Thoracic aorta (tissue), 2 donors: Measurements from ENCODE around the gene ZNF746. TPM values are rescaled to one million over a fixed set of nuclear protein-coding genes. Genes with fewer than 3 reads are reported as not detected.

ENCODE experiments used
- ATAC-seq: fragments of 150-250 bp; one replicate; pipeline ENCODE4 v1.8.0; 2017; ENCODE audit warnings: low read depth; ENCODE audit not compliant: insufficient number of reproducible peaks, low FRiP score
- DNase-seq: peaks from one replicate; pipeline ENCODE4 v3.0.0-alpha.2; 2020; ENCODE audit warnings: low spot score
- H3K27ac ChIP-seq, 2 donors: fragments of 200-600 bp; sonication (generic); 1 replicate in 1 of 2; 2 replicates in 1 of 2; pipeline ENCODE4 v1.5.1; 2016; ENCODE audit warnings: mild to moderate bottlenecking in 2 of 2, moderate library complexity in 2 of 2
- H3K27me3 ChIP-seq: fragments of 200-600 bp; sonication (generic); replicated peaks from 2 replicates; pipeline ENCODE4 v1.6.0; 2016; ENCODE audit warnings: mild to moderate bottlenecking; ENCODE audit not compliant: insufficient read depth
- H3K36me3 ChIP-seq: fragments of 200-600 bp; sonication (generic); one replicate; pipeline ENCODE4 v1.5.1; 2016
- H3K4me1 ChIP-seq, 2 donors: fragments of 200-600 bp; sonication (generic); 1 replicate in 1 of 2; 2 replicates in 1 of 2; pipeline versions ENCODE4 v1.5.1 to v1.6.0; 2016; ENCODE audit warnings: low read depth in 2 of 2, mild to moderate bottlenecking in 1 of 2; ENCODE audit not compliant: control insufficient read depth in 1 of 2
- H3K4me3 ChIP-seq: fragments of 200-600 bp; sonication (generic); 2 replicates; pipeline ENCODE4 v1.5.1; 2016; ENCODE audit warnings: mild to moderate bottlenecking
- H3K9me3 ChIP-seq: fragments of 200-600 bp; sonication (generic); 2 replicates; pipeline ENCODE4 v1.5.1; 2016
- CTCF ChIP-seq: fragments of 200-600 bp; sonication (generic); IDR thresholded peaks from one replicate; pipeline ENCODE4 v1.5.1; 2019; ENCODE audit warnings: antibody characterized with exemption
- total RNA-seq, 2 donors: library from RNA; depleted of rRNA; stranded (reverse); fragments of >200 nt; gene quantifications; one replicate each; pipeline versions ENCODE4 v1.1.0 to v1.2.3, GENCODE V29; 2016

Gene ZNF746
- total RNA-seq, 2 donors from 2014 or later, result 26.0 to 39.0 TPM

DNA sequence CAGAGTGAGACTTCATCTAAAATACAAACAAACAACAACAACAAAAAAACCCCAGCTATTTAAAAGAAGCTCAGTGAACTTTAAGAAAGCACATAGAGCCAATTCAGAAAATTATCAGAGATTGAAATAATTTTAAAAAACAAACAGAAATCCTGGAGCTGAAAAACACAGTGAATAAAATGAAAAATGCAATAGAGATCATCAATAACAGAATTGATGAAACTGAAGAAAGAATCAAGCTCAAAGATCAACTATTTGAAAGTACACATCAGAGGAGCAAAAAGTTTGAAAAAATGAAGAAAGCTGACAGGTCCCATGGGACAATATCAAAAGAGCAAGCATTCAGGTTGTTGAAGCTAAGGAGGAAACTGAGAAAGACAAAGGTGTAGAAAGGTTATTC is 12.2 kb upstream of the ZNF746 start:
- ATAC-seq (no peak), DNase-seq (no peak)
- peaks cover 27% of the 10 kb centered on the region for H3K9me3 ChIP-seq
- no peak overlapping the region for H3K4me3 ChIP-seq
- TF ChIP-seq CTCF, result no peak
- no peak overlapping the region for H3K27ac ChIP-seq
- H3K4me1 ChIP-seq, result no peaks in the 10 kb centered on the region
- no peaks in the 10 kb centered on the region for H3K27me3 ChIP-seq
- no peaks in the 10 kb centered on the region for H3K36me3 ChIP-seq

GRCh38 chr7:149505551-149505950 is 7.9 kb upstream of the ZNF746 start:
- no peak for TF ChIP-seq CTCF
- H3K4me3 ChIP-seq, result no peak overlapping the region
- no peak for ATAC-seq
- H3K27me3 ChIP-seq, result no peaks in the 10 kb centered on the region
- no peaks in the 10 kb centered on the region for H3K36me3 ChIP-seq
- no peak overlapping the region for H3K27ac ChIP-seq
- H3K4me1 ChIP-seq, result no peaks in the 10 kb centered on the region
- DNase-seq, result no peak
- peaks cover 21% of the 10 kb centered on the region for H3K9me3 ChIP-seq

GRCh38 chr7:149501651-149502050 is 4.0 kb upstream of the ZNF746 start:
- no peak for DNase-seq
- Histone ChIP-seq H3K9me3 (peaks cover 7% of the 10 kb centered on the region), H3K4me3 (no peak overlapping the region), H3K27me3 (no peaks in the 10 kb centered on the region), H3K4me1 (no peaks in the 10 kb centered on the region), H3K27ac (no peak overlapping the region), H3K36me3 (no peaks in the 10 kb centered on the region)
- ATAC-seq, result no peak
- TF ChIP-seq CTCF, result no peak

DNA sequence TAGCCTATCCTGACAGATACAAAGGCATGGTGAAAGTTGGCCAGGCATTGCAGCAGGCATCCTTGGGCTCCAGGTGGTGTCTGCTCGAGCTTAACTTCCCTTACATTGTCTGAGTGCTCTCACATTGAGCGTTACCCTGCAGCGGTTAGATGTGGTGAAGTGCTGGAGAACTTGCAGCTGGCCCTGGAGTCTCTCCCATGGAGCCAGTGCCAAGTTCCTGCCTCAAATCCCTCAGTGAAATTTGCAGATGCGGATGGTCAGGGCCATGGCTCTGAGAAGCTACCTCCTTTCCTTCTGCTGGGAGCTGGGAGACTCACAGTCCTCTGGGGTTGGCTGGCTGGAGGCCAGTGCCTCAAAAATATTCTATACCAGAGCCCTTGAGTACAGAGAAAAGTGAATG is 3.3 kb upstream of the ZNF746 start:
- DNase-seq (no peak), ATAC-seq (no peak)
- no peak overlapping the region for H3K27ac ChIP-seq
- H3K4me3 ChIP-seq, result no peak overlapping the region
- H3K36me3 ChIP-seq, result no peaks in the 10 kb centered on the region
- peaks cover 2 to 4% of the 10 kb centered on the region in 2 donors for H3K4me1 ChIP-seq
- peaks cover 3% of the 10 kb centered on the region for H3K9me3 ChIP-seq
- TF ChIP-seq CTCF, result no peak
- no peaks in the 10 kb centered on the region for H3K27me3 ChIP-seq

- H3K4me3 ChIP-seq, result no peak overlapping the region
- no peaks in the 10 kb centered on the region for H3K9me3 ChIP-seq
- H3K36me3 ChIP-seq, result no peaks in the 10 kb centered on the region
- H3K27me3 ChIP-seq, result no peaks in the 10 kb centered on the region
- DNase-seq, result no peak
- no peak for TF ChIP-seq CTCF
- no peak for ATAC-seq
- peaks cover 9 to 11% of the 10 kb centered on the region in 2 donors for H3K4me1 ChIP-seq
- no peak overlapping the region for H3K27ac ChIP-seq
Observed at GRCh38 chr7:149500201-149500600, 2.6 kb upstream of the ZNF746 start.
